Stimulated activated CD4-positive, alpha-beta T cell treated with anti-CD3 and anti-CD28 coated beads, Interleukin-1b, Interleukin-23, amount 100 ng/mL, for 4 hours (primary cell): Measurements from ENCODE around the gene KCNJ4.
"Not testable (repeated sequence)": the region's sequence is repeated elsewhere in the genome, so short reads cannot be mapped to it uniquely, and the experiment has no call there.

ENCODE experiments used
- DNase-seq, 2 donors: peaks; one replicate each; pipeline ENCODE4 v3.0.0-alpha.2; 2020; ENCODE audit warnings: low read depth in 2 of 2

The KCNJ4 gene

DNA sequence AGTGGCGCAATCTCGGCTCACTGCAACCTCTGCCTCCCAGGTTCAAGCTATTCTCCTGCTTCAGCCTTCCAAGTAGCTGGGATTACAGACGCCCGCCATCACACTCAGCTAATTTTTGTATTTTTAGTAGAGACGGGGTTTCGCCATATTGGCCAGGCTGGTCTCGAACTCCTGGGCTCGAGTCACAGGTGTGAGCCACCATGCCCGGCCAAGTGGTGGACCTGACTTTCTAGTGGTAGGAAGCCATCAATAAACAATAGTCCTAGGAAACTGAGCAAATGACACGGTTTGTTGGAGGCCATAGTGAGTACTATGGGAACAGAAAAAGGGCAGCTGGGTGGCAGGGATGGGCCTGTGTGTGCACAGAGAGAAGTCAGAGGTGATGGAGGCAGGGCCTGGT, 15.2 kb upstream of the KCNJ4 start:
- not testable (repeated sequence) for DNase-seq

DNA sequence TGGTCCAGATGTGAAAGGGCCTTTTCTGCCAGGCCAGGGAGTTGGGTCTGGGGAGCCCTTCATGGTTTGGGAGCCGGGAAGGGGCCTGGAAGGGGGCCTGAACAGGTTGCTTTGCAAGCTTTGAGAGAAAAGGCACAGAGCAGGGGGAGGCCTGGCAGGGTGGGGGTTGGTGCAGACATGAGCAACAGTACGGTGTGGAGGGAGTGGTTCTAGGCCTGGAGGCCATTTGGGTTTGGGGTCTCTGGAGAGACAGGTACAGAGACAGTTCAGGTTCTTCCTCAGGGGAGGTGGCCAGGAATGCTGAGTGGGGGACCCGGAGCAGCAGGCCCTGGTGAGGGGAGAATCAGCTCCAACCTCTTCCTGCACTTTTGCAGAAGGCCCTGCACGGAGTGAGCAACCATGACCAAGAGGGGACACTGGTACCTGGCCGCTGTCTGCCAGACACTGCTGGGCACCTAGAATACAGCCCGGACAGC, 14.3 kb upstream of the KCNJ4 start:
- DNase-seq = no peak

GRCh38 chr22:38468443-38469305, 13.7 kb upstream of the KCNJ4 start:
- no peak for DNase-seq

- DNase-seq = peak in 1 of 2 donors; percentile 53
Observed at GRCh38 chr22:38467904-38468442, 13.0 kb upstream of the KCNJ4 start, which contains the start of gene KDELR3. KDELR3 (plus strand) TSS chr22:38468096; CDS start chr22:38468234, 138 bp downstream.

GRCh38 chr22:38467438-38467903, 12.5 kb upstream of the KCNJ4 start:
- no peak for DNase-seq

DNA sequence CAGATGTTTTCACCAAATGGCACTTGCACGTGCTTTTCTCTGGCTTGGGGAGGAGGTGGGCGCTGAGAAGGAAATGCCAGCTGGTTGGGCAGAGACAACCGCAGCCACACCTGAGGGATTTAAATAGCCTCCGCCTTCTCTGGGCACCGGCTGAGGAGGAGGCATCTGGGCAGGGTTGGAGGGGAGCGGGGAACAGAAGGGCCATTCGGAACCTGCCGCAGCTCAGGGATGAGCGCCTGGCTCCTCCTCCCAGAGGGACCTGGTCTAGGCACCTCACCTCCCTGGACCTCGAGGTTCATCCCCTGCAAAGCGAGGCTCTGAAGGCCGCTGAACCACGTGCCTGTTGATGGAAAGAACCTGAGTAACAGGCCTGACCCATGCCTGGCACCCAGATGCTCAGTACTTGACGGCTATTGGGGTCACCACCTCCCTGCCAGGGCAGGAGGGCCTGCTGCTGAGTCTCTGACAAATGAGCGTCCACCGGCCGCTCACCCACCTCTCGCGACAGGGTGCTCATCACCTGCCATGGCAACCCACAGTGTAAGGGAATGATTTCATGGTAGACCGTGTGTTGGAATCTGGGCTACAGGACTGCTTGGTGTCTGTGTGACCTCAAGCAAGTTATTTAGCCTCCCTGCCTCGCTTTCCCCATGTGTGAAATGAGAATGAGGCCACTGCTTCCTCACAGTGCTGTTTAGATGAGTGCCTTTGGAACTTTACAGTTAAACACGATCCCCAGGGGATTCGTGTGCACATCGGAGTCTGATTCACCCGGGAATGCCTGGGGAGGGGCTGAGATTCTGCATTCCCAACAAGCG, 10.9 kb upstream of the KCNJ4 start:
- DNase-seq = no peak

- DNase-seq = no peak
Observed at GRCh38 chr22:38464992-38465672, 10.1 kb upstream of the KCNJ4 start.

DNA sequence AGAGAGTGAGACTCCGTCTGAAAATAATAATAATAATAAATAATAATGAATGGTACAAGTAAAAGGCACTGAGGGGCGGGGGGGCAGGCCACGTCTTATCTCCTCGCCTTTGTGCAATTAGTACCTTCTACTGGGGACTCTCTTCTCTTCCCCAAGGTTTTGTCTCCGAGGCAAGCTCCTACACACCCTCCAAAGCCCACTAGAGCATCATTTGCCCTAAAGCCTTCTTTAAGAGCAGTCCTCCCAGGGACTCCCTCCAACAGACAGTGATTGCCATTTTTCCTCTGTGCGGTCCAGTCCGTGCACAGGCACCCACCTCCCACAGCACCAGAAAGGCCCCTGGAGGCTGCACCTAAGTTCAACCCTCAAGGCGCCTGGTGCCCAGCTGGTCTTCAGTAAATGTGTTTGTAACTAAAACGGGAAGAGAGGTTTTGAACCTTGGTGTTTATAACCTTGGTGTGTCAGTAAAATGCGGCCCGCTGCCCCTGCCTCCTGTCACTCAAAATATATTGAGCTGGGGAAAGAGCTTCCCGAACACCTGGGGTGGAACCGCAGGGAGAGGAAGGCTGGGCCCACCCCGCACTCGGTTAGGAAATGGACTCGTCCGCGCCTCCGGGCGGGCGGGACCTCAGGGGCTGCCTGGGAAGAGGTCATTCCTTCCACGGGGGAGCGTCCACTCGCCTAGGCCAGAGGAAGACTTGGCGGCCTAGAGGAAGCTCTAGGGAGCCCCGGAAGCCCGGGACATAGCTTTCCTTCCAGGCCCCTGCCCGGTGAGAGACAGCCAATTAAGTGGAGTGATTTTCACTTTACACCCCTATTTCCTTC, 8.2 kb upstream of the KCNJ4 start:
- DNase-seq = no peak

GRCh38 chr22:38461414-38462081, 6.5 kb upstream of the KCNJ4 start:
- DNase-seq = peak; percentile 9 to 43

DNA sequence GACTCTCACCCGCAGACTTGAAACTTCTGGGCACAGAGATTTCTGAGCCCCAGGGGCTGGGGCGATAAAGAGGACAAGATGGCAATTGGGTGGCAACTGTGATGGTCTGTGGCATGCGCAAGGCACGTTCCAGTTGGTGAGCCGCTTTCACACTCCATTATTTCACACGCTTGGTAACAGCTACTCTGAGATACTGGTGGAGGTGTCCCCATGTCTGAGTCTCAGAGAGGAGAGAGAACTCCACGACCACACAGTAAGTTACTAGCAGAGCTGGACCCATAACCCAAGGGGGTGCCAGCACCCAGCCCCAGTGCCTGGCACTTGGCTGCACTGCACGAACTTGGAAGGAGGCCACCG, 6.0 kb upstream of the KCNJ4 start:
- no peak for DNase-seq

GRCh38 chr22:38460426-38460840, 5.4 kb upstream of the KCNJ4 start:
- DNase-seq = no peak

GRCh38 chr22:38456841-38457699, 2.1 kb upstream of the KCNJ4 start:
- no peak for DNase-seq

DNA sequence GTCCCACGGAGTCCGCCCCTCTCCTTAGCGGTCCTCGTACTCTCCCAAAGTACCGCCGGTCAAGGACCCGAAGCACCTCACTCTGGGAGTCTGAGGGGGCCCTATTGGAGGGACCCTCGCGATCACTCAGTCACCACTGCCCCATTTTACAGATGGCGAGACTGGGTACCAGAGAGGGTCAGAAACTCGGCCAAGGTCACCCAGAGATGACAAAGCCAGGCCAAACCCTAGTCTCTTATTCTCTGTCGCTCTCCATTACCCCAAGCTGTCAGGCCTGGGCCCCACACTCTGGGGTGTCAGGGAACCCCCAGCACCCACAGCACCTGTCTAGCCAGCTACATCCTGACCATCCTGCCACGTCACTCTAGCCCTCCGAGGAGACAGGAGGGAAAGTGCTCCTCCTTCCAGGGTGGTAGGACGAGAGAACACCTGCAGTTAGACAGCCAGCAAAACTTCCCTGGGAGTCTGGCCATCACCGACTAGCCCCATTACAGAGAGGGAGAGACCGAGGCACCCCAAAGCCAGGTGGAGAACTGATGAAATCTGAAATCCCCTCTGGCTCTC, 1.4 kb upstream of the KCNJ4 start:
- no peak for DNase-seq

DNA sequence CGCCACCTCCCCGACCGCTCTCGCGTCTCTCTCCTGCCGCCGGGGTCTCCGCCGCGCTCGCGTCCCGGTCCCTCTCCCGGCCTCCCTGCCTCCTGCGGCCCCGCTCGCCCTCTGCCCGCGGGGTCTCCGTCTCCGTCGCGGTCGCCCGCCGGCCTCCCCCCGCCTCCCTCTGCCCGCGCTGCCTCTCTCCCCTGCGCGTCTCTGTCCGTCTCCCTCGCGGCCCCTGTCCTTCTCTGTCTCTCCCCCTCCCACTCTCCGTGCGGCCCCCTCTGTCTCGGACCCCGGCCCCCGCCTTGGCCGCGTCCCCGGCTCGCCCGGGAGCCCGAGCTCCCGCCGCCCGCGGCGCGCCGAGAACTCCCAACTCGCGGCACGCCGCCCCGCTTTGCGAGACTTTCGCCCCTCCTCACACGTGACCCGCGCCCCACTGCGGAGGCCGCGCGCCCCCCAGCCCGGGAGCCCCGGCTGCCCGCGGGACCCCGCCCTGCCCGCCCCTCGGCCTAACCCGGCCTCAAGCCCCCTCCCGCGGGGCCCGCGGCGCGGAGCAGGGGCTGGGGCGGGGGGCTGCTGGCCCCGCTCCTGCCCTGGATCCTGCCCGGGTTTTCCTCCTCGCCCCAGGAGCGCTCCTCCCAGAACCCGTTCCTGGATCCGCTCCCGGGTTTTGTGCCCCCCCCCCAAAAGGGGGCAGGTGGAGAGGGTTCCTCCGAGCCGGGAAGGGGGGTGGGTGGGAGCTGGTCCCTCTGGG, 702 bp upstream of the KCNJ4 start:
- DNase-seq = peak; percentile 6 to 26

- no peak for DNase-seq
Observed at GRCh38 chr22:38454353-38455075, 485 bp downstream of the KCNJ4 start.

DNA sequence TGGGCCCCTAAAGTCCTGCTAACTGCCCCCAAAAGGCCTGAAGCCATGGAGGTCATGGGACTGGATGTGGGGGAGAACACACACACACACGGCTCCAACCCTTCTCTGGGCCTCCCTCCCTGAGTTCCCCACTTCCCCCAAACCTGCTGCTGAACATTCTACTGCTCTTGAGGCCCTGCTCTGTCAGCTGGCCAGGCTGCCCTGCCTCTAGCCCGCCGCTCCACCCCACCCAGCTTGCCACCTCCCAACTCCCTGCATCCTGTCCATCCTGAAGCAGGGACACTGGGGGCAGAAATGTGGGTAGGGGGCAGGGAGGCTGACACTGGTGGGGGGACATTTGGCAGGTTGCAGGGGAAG, 1.0 kb downstream of the KCNJ4 start:
- no peak for DNase-seq

DNA sequence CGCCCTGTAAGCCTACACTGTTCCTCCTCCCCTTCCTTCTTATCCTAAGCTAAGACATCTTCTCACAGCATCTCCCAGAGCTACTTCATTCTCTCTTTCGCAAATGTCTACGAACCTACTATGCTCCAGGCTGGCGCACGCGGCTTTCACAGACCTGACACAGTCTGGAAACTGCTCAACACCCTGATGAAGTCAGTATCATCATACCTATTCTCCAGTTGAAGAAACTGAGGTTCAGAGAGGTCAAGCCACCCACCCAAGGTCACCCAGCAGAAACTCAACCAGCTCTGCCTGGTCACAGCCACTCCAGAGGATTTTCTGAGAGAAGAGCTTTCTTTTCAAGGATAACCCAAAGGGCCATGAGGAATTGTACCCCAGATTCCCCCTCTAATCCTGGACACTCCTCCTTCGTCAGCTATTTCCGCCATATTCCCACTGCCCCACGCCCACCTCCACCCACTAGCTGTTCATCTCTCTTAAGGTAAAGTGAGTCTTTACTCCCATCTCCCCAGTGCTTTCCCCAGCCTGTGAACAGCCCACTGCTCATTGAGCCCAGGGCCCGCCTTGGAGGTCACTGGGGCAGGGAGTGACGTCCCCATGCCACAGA, 1.8 kb downstream of the KCNJ4 start:
- DNase-seq = no peak
